WI38 (cell line): ENCODE data around the gene AK3.
A peak's percentile ranks its signal among the peaks of the same experiment; 100 is the strongest.

Source experiments
- H3K4me3 ChIP-seq: 2 replicates; pipeline ENCODE4 v1.5.1; 2011; ENCODE audit warnings: low read depth, mild to moderate bottlenecking, control low read depth, low read length
- TF ChIP-seq, protein P1 (sequence below): IDR thresholded peaks from 2 replicates; pipeline ENCODE4 v1.5.1; 2012; ENCODE audit warnings: low read depth, mild to moderate bottlenecking, control low read depth, low read length

The AK3 gene

DNA sequence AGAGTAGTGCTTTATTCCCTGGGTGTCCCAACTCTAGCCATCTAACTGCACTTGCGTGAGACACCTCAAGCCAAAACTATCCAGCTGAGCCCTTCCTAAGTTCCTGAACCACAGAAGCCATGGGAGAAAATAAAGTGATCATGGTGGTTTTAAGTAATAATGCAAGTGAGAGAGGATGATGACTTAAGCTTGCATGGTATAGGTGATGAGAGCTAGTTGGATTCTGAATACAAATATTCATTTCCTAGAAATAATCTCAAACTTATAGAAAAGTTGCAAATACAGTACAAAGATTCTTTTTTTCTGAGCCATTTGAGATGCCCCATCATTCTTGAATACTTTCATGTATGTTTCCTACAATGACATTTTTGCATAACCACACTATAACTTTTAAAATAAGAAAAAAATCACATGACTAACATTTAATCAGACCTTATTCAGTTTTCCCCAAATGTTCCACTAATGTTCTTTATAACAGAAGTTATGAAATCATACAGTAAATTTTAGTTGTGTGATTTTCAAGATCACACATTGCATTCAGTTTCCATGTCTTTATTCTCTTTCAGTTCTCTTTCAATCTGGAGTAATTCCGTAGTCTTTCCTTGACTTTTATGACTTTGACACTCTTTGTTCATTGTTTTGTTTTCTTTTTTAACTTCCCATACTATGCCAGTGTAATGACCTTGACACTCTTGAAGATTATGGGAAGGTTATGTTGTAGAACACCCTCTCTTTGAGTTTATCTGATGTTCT, 5.5 kb upstream of the AK3 start:
- TF ChIP-seq, protein P1, sequence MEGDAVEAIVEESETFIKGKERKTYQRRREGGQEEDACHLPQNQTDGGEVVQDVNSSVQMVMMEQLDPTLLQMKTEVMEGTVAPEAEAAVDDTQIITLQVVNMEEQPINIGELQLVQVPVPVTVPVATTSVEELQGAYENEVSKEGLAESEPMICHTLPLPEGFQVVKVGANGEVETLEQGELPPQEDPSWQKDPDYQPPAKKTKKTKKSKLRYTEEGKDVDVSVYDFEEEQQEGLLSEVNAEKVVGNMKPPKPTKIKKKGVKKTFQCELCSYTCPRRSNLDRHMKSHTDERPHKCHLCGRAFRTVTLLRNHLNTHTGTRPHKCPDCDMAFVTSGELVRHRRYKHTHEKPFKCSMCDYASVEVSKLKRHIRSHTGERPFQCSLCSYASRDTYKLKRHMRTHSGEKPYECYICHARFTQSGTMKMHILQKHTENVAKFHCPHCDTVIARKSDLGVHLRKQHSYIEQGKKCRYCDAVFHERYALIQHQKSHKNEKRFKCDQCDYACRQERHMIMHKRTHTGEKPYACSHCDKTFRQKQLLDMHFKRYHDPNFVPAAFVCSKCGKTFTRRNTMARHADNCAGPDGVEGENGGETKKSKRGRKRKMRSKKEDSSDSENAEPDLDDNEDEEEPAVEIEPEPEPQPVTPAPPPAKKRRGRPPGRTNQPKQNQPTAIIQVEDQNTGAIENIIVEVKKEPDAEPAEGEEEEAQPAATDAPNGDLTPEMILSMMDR: no peak
- no peak overlapping the region for H3K4me3 ChIP-seq

DNA sequence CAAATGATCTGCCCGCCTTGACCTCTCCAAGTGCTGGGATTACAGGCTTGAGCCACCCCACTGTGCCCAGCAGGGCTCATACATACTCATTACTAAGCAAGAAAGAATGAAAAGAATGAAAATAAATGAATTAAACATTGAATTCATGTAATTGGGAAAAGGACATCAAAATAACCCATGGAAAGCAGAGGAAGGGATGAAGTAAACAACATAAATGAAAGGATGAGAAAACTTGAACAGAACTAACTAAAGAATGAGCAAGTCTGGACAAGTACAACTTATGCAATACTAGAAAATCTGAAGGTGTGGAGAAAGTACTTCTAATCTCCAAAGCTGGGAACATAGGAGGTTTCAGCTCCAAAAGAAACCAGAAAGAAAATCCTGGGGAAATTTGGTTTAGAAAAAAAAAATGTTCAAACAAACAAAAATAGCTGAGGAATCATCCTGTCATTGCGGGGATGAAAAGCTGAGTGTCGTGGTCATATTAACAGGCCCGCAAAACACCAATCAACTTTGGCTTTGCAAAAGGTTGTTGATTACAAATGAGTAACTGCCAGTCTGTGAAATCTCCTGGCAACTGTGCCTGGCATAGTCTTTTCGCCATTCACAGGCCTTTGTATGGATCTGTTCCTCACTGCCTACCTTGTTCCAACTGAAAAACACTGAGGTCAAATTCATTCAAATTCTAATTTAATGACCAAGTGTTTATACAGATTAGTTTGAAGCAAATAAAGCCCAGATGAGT, 2.3 kb upstream of the AK3 start:
- TF ChIP-seq, protein P1: no peak
- no peak overlapping the region for H3K4me3 ChIP-seq

DNA sequence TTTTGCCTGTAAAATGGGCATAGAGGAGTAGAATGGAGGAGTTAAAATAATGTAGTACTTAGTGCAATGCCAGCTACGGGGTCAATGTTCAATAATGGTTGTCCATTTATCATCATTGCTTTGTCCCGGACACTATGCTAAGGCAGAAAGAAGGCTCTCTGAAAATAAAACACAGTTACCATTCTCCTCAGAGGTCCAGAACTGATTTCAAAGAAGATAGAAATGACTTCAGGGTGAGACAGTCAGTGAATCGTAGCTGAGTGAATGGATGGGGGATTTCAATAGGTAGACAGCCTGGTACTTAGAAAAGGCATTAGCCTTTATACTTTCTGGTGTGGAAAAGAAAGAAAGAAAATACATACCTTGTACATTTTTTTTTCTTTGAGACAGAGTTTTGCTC, 1.2 kb upstream of the AK3 start:
- H3K4me3 ChIP-seq: peak overlapping the region; percentile 86; the same call in 1 of the 2 replicates
- TF ChIP-seq, protein P1: no peak

DNA sequence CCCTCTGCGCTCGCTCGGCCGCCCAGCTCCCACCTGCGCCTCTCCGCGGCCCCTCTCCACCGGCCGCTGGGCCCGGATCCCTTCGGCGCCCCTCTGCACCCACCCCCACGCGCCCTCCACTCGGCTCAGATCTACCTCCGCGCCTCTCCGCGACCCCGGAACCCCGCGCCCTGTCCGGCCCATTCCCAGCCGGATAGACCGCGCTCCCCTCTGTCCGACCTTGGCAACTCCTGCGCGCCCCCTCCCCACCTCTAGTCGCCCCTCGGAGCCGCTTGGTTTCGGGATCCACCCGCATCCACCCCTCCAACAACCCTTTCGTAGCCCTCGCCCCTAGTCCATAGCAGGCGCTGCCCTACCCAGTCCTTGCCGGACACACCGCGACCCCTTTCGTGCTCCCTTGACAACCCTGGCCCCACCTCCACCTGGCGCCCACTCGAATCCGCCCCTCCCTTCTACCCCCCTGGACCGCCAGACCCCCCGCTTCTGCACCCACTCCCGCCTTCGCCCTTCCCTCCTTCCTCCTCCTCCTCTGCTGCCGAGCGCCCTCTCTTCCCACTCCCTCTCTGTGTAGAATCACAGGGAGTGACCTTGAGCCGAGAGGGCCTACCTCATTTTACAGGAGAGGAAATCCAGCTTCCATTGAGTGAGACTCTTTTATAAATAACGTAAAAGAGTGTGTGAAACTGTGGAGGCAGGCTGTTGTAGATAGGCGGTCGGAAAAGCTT, 525 bp upstream of the AK3 start:
- TF ChIP-seq, protein P1: no peak
- peak overlapping the region; percentile 86 for H3K4me3 ChIP-seq

DNA sequence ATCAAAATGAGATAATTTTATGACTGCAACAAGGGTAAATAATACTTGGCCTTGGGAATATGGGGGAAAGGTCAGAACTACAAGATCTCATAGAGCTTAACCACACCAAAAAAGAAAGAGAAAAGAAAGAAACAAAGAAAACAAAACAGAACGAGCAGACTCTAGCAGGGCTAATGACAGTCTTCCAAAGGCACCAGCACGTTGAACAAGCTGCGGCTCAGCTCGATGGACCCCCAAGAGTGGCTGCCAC, 689 bp downstream of the AK3 start:
- H3K4me3 ChIP-seq: peak overlapping the region; percentile 86
- TF ChIP-seq, protein P1: no peak

DNA sequence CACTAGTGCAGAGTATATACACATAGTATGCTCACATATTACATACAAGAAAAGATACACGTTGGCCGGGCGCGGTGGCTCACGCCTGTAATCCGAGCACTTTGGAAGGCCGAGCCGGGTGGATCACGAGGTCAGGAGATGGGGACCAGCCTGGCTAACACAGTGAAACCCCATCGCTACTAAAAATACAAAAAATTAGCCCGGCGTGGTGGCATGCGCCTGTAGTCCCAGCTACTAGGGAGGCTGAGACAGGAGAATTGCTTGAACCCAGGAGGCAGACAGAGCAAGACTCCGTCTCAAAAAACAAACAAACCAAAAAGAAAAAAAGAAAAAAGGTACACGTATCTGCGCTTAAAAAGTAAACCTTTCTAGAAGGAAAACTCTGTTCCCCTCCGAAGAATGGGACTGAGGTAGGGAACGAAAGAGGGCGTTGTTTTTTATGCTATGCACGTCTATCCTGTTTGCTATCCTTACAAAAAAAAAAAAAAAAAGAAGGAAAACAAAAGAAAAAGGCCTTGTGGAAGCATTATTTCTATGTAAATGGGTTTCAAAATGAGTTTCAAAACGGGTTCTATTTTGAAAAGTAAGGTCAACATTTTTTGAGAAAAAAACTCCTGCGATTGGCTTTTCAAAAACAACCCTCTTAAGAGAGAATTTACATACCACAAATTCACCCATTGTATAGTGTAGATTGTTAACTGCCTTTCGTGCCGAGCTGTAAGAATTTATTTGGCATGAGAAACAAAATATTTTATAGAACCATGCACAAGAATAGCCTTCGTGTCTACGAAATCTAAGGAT, 1.2 kb downstream of the AK3 start:
- peak overlapping the region; percentile 86 for H3K4me3 ChIP-seq
- TF ChIP-seq, protein P1: no peak
